HepG2 (cell line): ENCODE results near the gene IMPDH1. TPM values are rescaled to one million over a fixed set of nuclear protein-coding genes. Genes with fewer than 3 reads are reported as not detected.

Experiments
- ATAC-seq: fragments of 200-7000 bp; cut with Tn5 transposase; 3 replicates; pipeline ENCODE4 v1.9.1; 2020; ENCODE audit warnings: mild to moderate bottlenecking, moderate library complexity
- BruUV-seq: library from RNA; stranded (reverse); fragments of 400-500 nt; replicated peaks from 2 replicates; lab custom pipeline; 2021; lab: Mats Ljungman, UMichigan
- CTCF ChIA-PET: fragments of 300-600 bp; formaldehyde crosslinking; extraction: SDS; loops from one replicate; lab custom pipeline; 2021; ENCODE audit warnings: low total read pairs, inconsistent platforms, low intra/inter-chr PET ratio; lab: Yijun Ruan, JAX
- POLR2A ChIA-PET: fragments of 350-600 bp; sonication (Branson Sonifier 250); formaldehyde crosslinking; loops from one replicate; lab custom pipeline; 2020; ENCODE audit warnings: antibody characterized with exemption, inconsistent platforms; lab: Yijun Ruan, JAX
- DNase-seq: peaks from one replicate; pipeline ENCODE4 v3.0.0-alpha.2; 2015; ENCODE audit warnings: low spot score
- FAIRE-seq: peaks from 3 replicates; lab custom pipeline; 2011; peaks lifted over from hg19 to GRCh38; lab: Jason Lieb, UNC
- H2AFZ ChIP-seq: one replicate; pipeline ENCODE4 v1.6.1; 2011; ENCODE audit warnings: low read length, inconsistent platforms
- H3K27ac ChIP-seq: fragments of 300-600 bp; 3 replicates; pipeline ENCODE4 v1.8.0; 2011; ENCODE audit warnings: mixed run types, mild to moderate bottlenecking, mixed read lengths, low read length, inconsistent platforms; ENCODE audit not compliant: insufficient read depth; ENCODE audit errors: extremely low read length
- H3K27me3 ChIP-seq, 2 experiments: fragments of 200-600 bp in 1 of 2; 2 replicates in 1 of 2; 3 replicates in 1 of 2; pipeline versions ENCODE4 v1.6.0 to v1.8.0; 2011; ENCODE audit warnings: low read length in 2 of 2, mild to moderate bottlenecking in 2 of 2, moderate library complexity in 2 of 2, inconsistent platforms in 1 of 2; ENCODE audit not compliant: insufficient read depth in 2 of 2, control insufficient read depth in 1 of 2
- H3K36me3 ChIP-seq, 2 experiments: fragments of 200-600 bp in 1 of 2; replicated peaks in 1 of 2; 2 replicates in 1 of 2; 3 replicates in 1 of 2; pipeline versions ENCODE4 v1.5.1 to v1.8.0; 2011; ENCODE audit warnings: low read length in 2 of 2, inconsistent platforms in 1 of 2; ENCODE audit not compliant: insufficient read depth in 2 of 2, control insufficient read depth in 1 of 2
- H3K4me1 ChIP-seq: 2 replicates; pipeline ENCODE4 v1.5.1; 2012; ENCODE audit warnings: low read length, inconsistent platforms; ENCODE audit not compliant: insufficient read depth
- H3K4me2 ChIP-seq: 2 replicates; pipeline ENCODE4 v1.6.0; 2011; ENCODE audit warnings: low read depth, low read length, inconsistent platforms
- H3K4me3 ChIP-seq, 3 experiments: fragments of 200-600 bp in 1 of 3; sonication (generic), shearing (Covaris generic) in 1 of 3; replicated peaks in 1 of 3; 2 replicates each; pipeline ENCODE4 v1.5.1; 2011 to 2016; ENCODE audit warnings: low read length in 3 of 3, inconsistent platforms in 2 of 3, low read depth in 2 of 3, mild to moderate bottlenecking in 2 of 3, control low read depth in 1 of 3, mixed read lengths in 1 of 3; ENCODE audit not compliant: insufficient read depth in 1 of 3
- H3K79me2 ChIP-seq: one replicate; pipeline ENCODE4 v1.6.1; 2011; ENCODE audit warnings: low read length, inconsistent platforms; ENCODE audit not compliant: insufficient read depth
- H3K9ac ChIP-seq: 2 replicates; pipeline ENCODE4 v1.6.0; 2011; ENCODE audit warnings: mild to moderate bottlenecking, low read depth, low read length, inconsistent platforms; ENCODE audit not compliant: insufficient read depth
- H3K9me3 ChIP-seq: 2 replicates; pipeline ENCODE4 v1.5.1; 2012; ENCODE audit warnings: mild to moderate bottlenecking, low read length
- H4K20me1 ChIP-seq: 2 replicates; pipeline ENCODE4 v1.6.0; 2011; ENCODE audit warnings: inconsistent platforms, mild to moderate bottlenecking, low read length, moderate library complexity; ENCODE audit not compliant: insufficient read depth
- MBNL3 ChIP-seq: fragments of 250-450 bp; sonication (Bioruptor Pico); conservative IDR thresholded peaks from 2 replicates; pipeline ENCODE4 v1.8.0; 2022; ENCODE audit warnings: mild to moderate bottlenecking, inconsistent platforms
- SMARCC2 ChIP-seq: fragments of 450-650 bp; IDR thresholded peaks from 2 replicates; pipeline ENCODE4 v1.6.1; 2017; ENCODE audit warnings: antibody characterized with exemption, mild to moderate bottlenecking
- SP4 ChIP-seq: sonication (generic); formaldehyde crosslinking; IDR thresholded peaks from 2 replicates; pipeline ENCODE4 v1.8.1; 2023; ENCODE audit warnings: mild to moderate bottlenecking, missing genetic modification reagents
- TRIM24 ChIP-seq: sonication (generic); formaldehyde crosslinking; IDR thresholded peaks from 2 replicates; pipeline ENCODE4 v1.8.0; 2022; ENCODE audit warnings: mild to moderate bottlenecking, missing genetic modification reagents
- ZNF709 ChIP-seq: sonication (generic); formaldehyde crosslinking; IDR thresholded peaks from 2 replicates; pipeline ENCODE4 v1.5.0; 2020; ENCODE audit warnings: mild to moderate bottlenecking, missing genetic modification reagents
- WGBS: methylation state at CpG from one replicate; pipeline ENCODE4 v1.1.6; 2017; ENCODE audit warnings: low lambda C conversion rate; 5-methylcytosine and 5-hydroxymethylcytosine counted together
- in situ Hi-C: cut with HindIII; loops from 2 replicates; pipeline ENCODE4 v1.10.0; 2017; ENCODE audit warnings: low pct_unique_long_range_greater_than_20kb; ENCODE audit not compliant: extremely low pct_ligation_motif_present
- intact Hi-C: fragments of 100-400 bp; cut with micrococcal nuclease; formaldehyde crosslinking; loops from one replicate; pipeline ENCODE4 v1.10.0; 2022; ENCODE audit not compliant: unreplicated experiment
- polyA plus RNA-seq, 8 experiments: library from polyadenylated mRNA; depleted of rRNA in 3 of 8; stranded (reverse) in 7 of 8; unstranded in 1 of 8; fragments of >200 nt; fragmentation: Illumina TruSeq in 4 of 8; extraction: Trizol in 4 of 8; gene quantifications; 2 replicates each; pipeline versions ENCODE4 v1.2.1 to v1.2.3, GENCODE V29; 2011 to 2016; ENCODE audit warnings: low read depth in 4 of 8, missing spikeins in 1 of 8, mixed read lengths in 1 of 8; ENCODE audit not compliant: insufficient read depth in 1 of 8
- total RNA-seq, 5 experiments: library from RNA; depleted of rRNA; stranded (reverse); fragments of >200 nt; fragmentation: Illumina TruSeq; extraction: Trizol; gene quantifications; 2 replicates each; pipeline ENCODE4 v1.2.3, GENCODE V29; 2016; ENCODE audit warnings: low read depth in 1 of 5
- TF ChIP-seq, protein P1 (sequence below): sonication (generic); formaldehyde crosslinking; IDR thresholded peaks from 2 replicates; pipeline ENCODE4 v1.4.0; 2020; ENCODE audit warnings: missing genetic modification reagents, low read depth, mild to moderate bottlenecking, borderline replicate concordance
- TF ChIP-seq, protein P2 (sequence below): sonication (generic); formaldehyde crosslinking; IDR thresholded peaks from 2 replicates; pipeline ENCODE4 v1.8.0; 2022; ENCODE audit warnings: mild to moderate bottlenecking, missing genetic modification reagents
- TF ChIP-seq, protein P3 (sequence below): sonication (generic); formaldehyde crosslinking; IDR thresholded peaks from 2 replicates; pipeline ENCODE4 v1.8.0; 2022; ENCODE audit warnings: low read depth, missing genetic modification reagents

IMPDH1 gene
- total and polyA plus RNA-seq, 2 of the 13 experiments (the other 11 are each of a cell fraction or from before 2014, with no cell fraction given), result 22.8 to 34.0 TPM

DNA sequence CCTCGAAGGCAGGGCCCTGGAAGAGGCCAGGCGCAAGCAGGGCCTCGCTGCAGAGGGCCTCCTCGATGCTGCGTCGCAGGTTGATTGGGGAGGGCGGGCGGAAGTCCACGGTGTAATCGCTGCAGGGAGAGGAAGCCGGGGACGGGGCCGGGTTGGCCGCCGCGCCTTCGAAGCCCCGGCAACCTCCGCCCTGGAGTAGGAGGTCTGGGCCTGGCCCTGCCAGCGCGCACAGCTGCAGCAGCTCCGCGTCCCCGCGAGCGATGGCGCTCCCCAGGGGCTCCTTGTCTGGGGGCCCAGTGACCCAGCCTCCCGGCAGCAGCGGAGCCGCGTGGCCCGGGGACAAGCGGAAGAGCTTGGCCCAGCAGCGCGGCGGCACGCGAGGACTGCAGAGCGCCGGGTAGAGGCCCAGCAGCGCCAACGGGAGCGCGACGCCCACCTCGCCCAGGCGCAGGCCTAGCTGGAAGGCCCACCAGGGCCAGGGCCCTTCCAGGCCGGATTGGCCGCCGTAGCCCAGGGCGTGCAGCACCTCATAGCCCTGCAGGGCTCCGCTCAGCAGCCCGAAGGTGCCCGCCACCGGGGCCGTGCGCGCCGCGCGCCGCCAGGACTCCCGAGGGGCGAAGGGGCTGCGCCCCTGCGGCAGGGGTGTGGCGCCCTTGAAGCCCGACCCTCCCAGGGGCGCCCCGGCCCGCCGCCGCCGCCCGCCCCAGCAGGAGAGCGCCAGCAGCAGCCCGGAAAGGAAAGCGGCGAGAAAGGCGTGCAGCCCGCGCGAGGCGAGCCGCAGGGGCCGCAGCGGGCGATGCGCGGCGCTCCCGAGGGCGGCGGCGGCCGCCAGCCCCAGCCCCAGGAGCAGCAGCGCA, 58.3 kb downstream of the IMPDH1 start:
- CTCF ChIA-PET, result interaction anchor here (2.0 kb wide), 1 partner anchor 36 kb away, joined by 8 read pairs; no protein-coding TSS in a partner anchor

More for the DNA sequence above, 58.3 kb downstream of the IMPDH1 start:
- FAIRE-seq (no peak), ATAC-seq (no peak), DNase-seq (no peak)
- H3K9ac ChIP-seq, result no peak overlapping the region
- no peaks in the 10 kb centered on the region for H3K36me3 ChIP-seq
- no TSS peak for BruUV-seq
- POLR2A ChIA-PET, result no interaction called here
- H3K9me3 ChIP-seq, result no peaks in the 10 kb centered on the region
- peaks cover 5 to 26% of the 10 kb centered on the region in 2 experiments; a peak in 4 of 5 replicates for H3K27me3 ChIP-seq
- no peak overlapping the region for H3K4me3 ChIP-seq
- no peak overlapping the region for H3K4me2 ChIP-seq
- in situ Hi-C loops, result no loop called here
- 81% methylated on average over 25 of the region's 97 CpGs for WGBS
- TF ChIP-seq, protein P1, sequence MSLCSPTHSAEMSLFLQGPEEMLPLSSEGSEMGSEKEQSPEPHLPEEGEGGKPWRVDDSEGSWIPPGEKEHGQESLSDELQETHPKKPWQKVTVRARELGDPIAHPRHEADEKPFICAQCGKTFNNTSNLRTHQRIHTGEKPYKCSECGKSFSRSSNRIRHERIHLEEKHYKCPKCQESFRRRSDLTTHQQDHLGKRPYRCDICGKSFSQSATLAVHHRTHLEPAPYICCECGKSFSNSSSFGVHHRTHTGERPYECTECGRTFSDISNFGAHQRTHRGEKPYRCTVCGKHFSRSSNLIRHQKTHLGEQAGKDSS, result no peak
- TF ChIP-seq ZNF709 (CRISPR knock-in tag) (no peak), MBNL3 (no peak), SP4 (CRISPR knock-in tag) (no peak), TRIM24 (CRISPR knock-in tag) (no peak), SMARCC2 (no peak)
- TF ChIP-seq, protein P2, sequence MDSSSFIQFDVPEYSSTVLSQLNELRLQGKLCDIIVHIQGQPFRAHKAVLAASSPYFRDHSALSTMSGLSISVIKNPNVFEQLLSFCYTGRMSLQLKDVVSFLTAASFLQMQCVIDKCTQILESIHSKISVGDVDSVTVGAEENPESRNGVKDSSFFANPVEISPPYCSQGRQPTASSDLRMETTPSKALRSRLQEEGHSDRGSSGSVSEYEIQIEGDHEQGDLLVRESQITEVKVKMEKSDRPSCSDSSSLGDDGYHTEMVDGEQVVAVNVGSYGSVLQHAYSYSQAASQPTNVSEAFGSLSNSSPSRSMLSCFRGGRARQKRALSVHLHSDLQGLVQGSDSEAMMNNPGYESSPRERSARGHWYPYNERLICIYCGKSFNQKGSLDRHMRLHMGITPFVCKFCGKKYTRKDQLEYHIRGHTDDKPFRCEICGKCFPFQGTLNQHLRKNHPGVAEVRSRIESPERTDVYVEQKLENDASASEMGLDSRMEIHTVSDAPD (CRISPR knock-in tag), result no peak
- TF ChIP-seq, protein P3, sequence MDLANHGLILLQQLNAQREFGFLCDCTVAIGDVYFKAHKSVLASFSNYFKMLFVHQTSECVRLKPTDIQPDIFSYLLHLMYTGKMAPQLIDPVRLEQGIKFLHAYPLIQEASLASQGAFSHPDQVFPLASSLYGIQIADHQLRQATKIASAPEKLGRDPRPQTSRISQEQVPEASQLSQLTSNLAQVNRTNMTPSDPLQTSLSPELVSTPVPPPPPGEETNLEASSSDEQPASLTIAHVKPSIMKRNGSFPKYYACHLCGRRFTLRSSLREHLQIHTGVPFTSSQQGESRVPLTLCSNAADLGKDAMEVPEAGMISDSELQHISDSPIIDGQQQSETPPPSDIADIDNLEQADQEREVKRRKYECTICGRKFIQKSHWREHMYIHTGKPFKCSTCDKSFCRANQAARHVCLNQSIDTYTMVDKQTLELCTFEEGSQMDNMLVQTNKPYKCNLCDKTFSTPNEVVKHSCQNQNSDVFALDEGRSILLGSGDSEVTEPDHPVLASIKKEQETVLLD (CRISPR knock-in tag), result no peak
- no peak overlapping the region for H3K27ac ChIP-seq
- no peaks in the 10 kb centered on the region for H3K79me2 ChIP-seq
- H3K4me1 ChIP-seq, result no peaks in the 10 kb centered on the region
- intact Hi-C loops, result no loop called here
- no peaks in the 10 kb centered on the region for H4K20me1 ChIP-seq
- H2AFZ ChIP-seq, result no peak overlapping the region
